Liver (tissue), 9 donors: Measurements from ENCODE around the gene BTNL9. TPM values are rescaled to one million over a fixed set of nuclear protein-coding genes. Genes with fewer than 3 reads are reported as not detected.

Experiments used
- DNase-seq: peaks from one replicate; pipeline ENCODE4 v3.0.0-alpha.2; 2017; ENCODE audit warnings: low spot score
- H3K27ac ChIP-seq, 2 donors: one replicate each; pipeline ENCODE4 v1.7.0; 2013; ENCODE audit warnings: inconsistent platforms in 2 of 2, low read length in 2 of 2, control low read depth in 1 of 2, low read depth in 1 of 2, mild to moderate bottlenecking in 1 of 2
- H3K27me3 ChIP-seq, 4 donors: one replicate each; pipeline versions ENCODE4 v1.6.1 to v1.7.0; 2013; ENCODE audit warnings: low read length in 3 of 4, inconsistent platforms in 1 of 4, mild to moderate bottlenecking in 1 of 4, moderate library complexity in 1 of 4; ENCODE audit not compliant: control insufficient read depth in 4 of 4, insufficient read depth in 4 of 4
- H3K36me3 ChIP-seq, 4 donors: one replicate each; pipeline versions ENCODE4 v1.6.1 to v1.7.0; 2013; ENCODE audit warnings: low read length in 3 of 4, mild to moderate bottlenecking in 3 of 4, low read depth in 1 of 4, moderate library complexity in 1 of 4; ENCODE audit not compliant: control insufficient read depth in 4 of 4, insufficient read depth in 3 of 4
- H3K4me1 ChIP-seq, 4 donors: one replicate each; pipeline versions ENCODE4 v1.6.1 to v1.7.0; 2013; ENCODE audit warnings: low read length in 3 of 4, mild to moderate bottlenecking in 3 of 4, moderate library complexity in 1 of 4; ENCODE audit not compliant: control insufficient read depth in 4 of 4, insufficient read depth in 4 of 4
- H3K4me3 ChIP-seq, 3 donors: one replicate each; pipeline versions ENCODE4 v1.6.1 to v1.7.0; 2013; ENCODE audit warnings: low read length in 3 of 3, control low read depth in 1 of 3, low read depth in 1 of 3, mild to moderate bottlenecking in 1 of 3
- H3K9ac ChIP-seq, 2 donors: one replicate each; pipeline ENCODE4 v1.7.0; 2013; ENCODE audit warnings: low read length in 2 of 2, mild to moderate bottlenecking in 2 of 2, moderate library complexity in 2 of 2, control low read depth in 1 of 2, low read depth in 1 of 2
- H3K9me3 ChIP-seq, 4 donors: one replicate each; pipeline versions ENCODE4 v1.6.1 to v1.7.0; 2013; ENCODE audit warnings: low read length in 3 of 4; ENCODE audit not compliant: control insufficient read depth in 4 of 4
- ATF3 ChIP-seq: IDR thresholded peaks from 2 replicates; pipeline ENCODE4 v1.6.1; 2016; ENCODE audit warnings: antibody characterized with exemption
- CTCF ChIP-seq: fragments of 150-350 bp; IDR thresholded peaks from 2 replicates; pipeline ENCODE4 v1.5.1; 2017; ENCODE audit warnings: improper control_type of control experiment, low read depth, low read length; ENCODE audit not compliant: missing input control
- EGR1 ChIP-seq, 2 donors: IDR thresholded peaks; 2 replicates each; pipeline ENCODE4 v1.6.1; 2016 to 2018; ENCODE audit warnings: antibody characterized with exemption in 2 of 2, low read depth in 2 of 2
- FOXA1 ChIP-seq: IDR thresholded peaks from 2 replicates; pipeline ENCODE4 v1.6.1; 2016; ENCODE audit warnings: antibody characterized with exemption
- FOXA2 ChIP-seq: IDR thresholded peaks from 2 replicates; pipeline ENCODE4 v1.6.1; 2016; ENCODE audit warnings: antibody characterized with exemption
- GABPA ChIP-seq, 2 donors: IDR thresholded peaks in 1 of 2; conservative IDR thresholded peaks in 1 of 2; 2 replicates each; pipeline ENCODE4 v1.6.1; 2016; ENCODE audit warnings: antibody characterized with exemption in 2 of 2, mild to moderate bottlenecking in 1 of 2, moderate library complexity in 1 of 2
- HNF4A ChIP-seq, 2 donors: conservative IDR thresholded peaks; 2 replicates each; pipeline ENCODE4 v1.6.1; 2016; ENCODE audit warnings: antibody characterized with exemption in 2 of 2, mild to moderate bottlenecking in 2 of 2
- HNF4G ChIP-seq: IDR thresholded peaks from 2 replicates; pipeline ENCODE4 v1.6.1; 2016; ENCODE audit warnings: antibody characterized with exemption
- JUND ChIP-seq, 2 donors: IDR thresholded peaks; 2 replicates each; pipeline ENCODE4 v1.6.1; 2016; ENCODE audit warnings: antibody characterized with exemption in 2 of 2
- NR2F2 ChIP-seq: IDR thresholded peaks from 2 replicates; pipeline ENCODE4 v1.6.1; 2016; ENCODE audit warnings: antibody characterized with exemption
- RAD21 ChIP-seq, 2 donors: IDR thresholded peaks; 2 replicates each; pipeline ENCODE4 v1.6.1; 2016; ENCODE audit warnings: antibody characterized with exemption in 2 of 2, mild to moderate bottlenecking in 2 of 2
- REST ChIP-seq: IDR thresholded peaks from 2 replicates; pipeline ENCODE4 v1.6.1; 2016; ENCODE audit warnings: antibody characterized with exemption, mild to moderate bottlenecking
- RXRA ChIP-seq, 2 donors: IDR thresholded peaks; 2 replicates each; pipeline ENCODE4 v1.6.1; 2017 to 2018; ENCODE audit warnings: antibody characterized with exemption in 2 of 2, mild to moderate bottlenecking in 1 of 2
- SP1 ChIP-seq: IDR thresholded peaks from 2 replicates; pipeline ENCODE4 v1.6.1; 2018; ENCODE audit warnings: antibody characterized with exemption, mild to moderate bottlenecking
- TAF1 ChIP-seq: conservative IDR thresholded peaks from 2 replicates; pipeline ENCODE4 v1.6.1; 2016; ENCODE audit warnings: antibody characterized with exemption, mild to moderate bottlenecking
- YY1 ChIP-seq: IDR thresholded peaks from 2 replicates; pipeline ENCODE4 v1.6.1; 2016; ENCODE audit warnings: antibody characterized with exemption, mild to moderate bottlenecking
- WGBS: extraction: QIAGEN DNeasy Blood & Tissue Kit; methylation state at CpG from one replicate; pipeline ENCODE4 v1.1.7; 2013; 5-methylcytosine and 5-hydroxymethylcytosine counted together
- polyA plus RNA-seq, 2 donors: library from polyadenylated mRNA; stranded (reverse) in 1 of 2; unstranded in 1 of 2; fragments of 200-250 nt in 1 of 2; fragments of >200 nt in 1 of 2; fragmentation: Nextera tagmentation in 1 of 2; extraction: Ambion mirVana in 1 of 2; gene quantifications; one replicate each; pipeline versions ENCODE4 v1.2.1 to v1.2.3, GENCODE V29; 2013 to 2015
- total RNA-seq, 2 donors: library from RNA; depleted of rRNA; stranded (reverse); fragments of >200 nt; gene quantifications; one replicate each; pipeline ENCODE4 v1.2.3, GENCODE V29; 2014
- TF ChIP-seq, protein P1 (sequence below): IDR thresholded peaks from 2 replicates; pipeline ENCODE4 v1.6.1; 2016; ENCODE audit warnings: antibody characterized with exemption
- TF ChIP-seq, protein P2 (sequence below): IDR thresholded peaks from 2 replicates; pipeline ENCODE4 v1.6.1; 2016; ENCODE audit warnings: antibody characterized with exemption
- donor health status: healthy.
- donor health status: healthy.
- donor health status: healthy.
- donor health status: healthy.
- donor health status: healthy.

Gene BTNL9
- total and polyA plus RNA-seq, 4 donors, result 1.4 to 12.0 (median 4.7) TPM

DNA sequence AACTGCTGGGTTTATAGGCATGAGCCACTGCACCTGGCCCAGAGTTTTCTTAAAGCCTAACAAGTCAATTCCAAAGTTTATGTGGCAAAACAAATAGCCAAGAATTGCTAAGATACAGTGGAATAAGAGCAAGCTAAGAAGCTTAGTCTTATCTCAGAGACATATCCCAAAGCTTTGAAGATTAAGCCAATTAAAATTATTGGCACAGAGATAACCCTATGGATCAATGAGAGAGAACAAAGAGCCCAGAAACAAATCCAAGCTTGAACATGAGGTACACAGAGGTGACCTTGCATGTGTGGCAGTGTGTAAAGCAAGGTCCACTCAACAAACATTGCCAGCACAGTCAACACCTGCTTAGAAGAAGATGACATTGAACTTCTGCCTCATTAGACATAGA lies 38.1 kb upstream of the BTNL9 start:
- no peak overlapping the region for H3K27ac ChIP-seq
- TF ChIP-seq, protein P1, sequence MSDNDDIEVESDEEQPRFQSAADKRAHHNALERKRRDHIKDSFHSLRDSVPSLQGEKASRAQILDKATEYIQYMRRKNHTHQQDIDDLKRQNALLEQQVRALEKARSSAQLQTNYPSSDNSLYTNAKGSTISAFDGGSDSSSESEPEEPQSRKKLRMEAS, result no peak
- no peak for TF ChIP-seq GABPA (IDR thresholded peaks at IDR 0.05 in 1 of 2, conservative IDR thresholded peaks at IDR 0.05 in 1 of 2)
- TF ChIP-seq, protein P2, sequence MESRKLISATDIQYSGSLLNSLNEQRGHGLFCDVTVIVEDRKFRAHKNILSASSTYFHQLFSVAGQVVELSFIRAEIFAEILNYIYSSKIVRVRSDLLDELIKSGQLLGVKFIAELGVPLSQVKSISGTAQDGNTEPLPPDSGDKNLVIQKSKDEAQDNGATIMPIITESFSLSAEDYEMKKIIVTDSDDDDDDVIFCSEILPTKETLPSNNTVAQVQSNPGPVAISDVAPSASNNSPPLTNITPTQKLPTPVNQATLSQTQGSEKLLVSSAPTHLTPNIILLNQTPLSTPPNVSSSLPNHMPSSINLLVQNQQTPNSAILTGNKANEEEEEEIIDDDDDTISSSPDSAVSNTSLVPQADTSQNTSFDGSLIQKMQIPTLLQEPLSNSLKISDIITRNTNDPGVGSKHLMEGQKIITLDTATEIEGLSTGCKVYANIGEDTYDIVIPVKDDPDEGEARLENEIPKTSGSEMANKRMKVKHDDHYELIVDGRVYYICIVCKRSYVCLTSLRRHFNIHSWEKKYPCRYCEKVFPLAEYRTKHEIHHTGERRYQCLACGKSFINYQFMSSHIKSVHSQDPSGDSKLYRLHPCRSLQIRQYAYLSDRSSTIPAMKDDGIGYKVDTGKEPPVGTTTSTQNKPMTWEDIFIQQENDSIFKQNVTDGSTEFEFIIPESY, result no peak
- no peak for TF ChIP-seq YY1
- TF ChIP-seq EGR1 (IDR thresholded peaks at IDR 0.05; ENCODE audit: low read depth in 2 of 2), result no peak
- no peak for TF ChIP-seq ATF3
- TF ChIP-seq NR2F2, result no peak
- no peak for TF ChIP-seq SP1
- TF ChIP-seq FOXA2, result no peak
- no peak for TF ChIP-seq HNF4A (conservative IDR thresholded peaks at IDR 0.05)
- no peak for TF ChIP-seq RXRA (IDR thresholded peaks at IDR 0.05)
- no peak for TF ChIP-seq TAF1
- no peak for TF ChIP-seq JUND (IDR thresholded peaks at IDR 0.05)
- no peak for TF ChIP-seq HNF4G
- no peak for TF ChIP-seq FOXA1
- no peak for TF ChIP-seq REST
- H3K4me3 ChIP-seq, result no peak overlapping the region
- H3K27me3 ChIP-seq, result no peaks in the 10 kb centered on the region
- no peak overlapping the region for H3K9ac ChIP-seq
- H3K9me3 ChIP-seq, result no peaks in the 10 kb centered on the region
- DNase-seq, result no peak
- no peaks in the 10 kb centered on the region for H3K4me1 ChIP-seq
- no peaks in the 10 kb centered on the region for H3K36me3 ChIP-seq

DNA sequence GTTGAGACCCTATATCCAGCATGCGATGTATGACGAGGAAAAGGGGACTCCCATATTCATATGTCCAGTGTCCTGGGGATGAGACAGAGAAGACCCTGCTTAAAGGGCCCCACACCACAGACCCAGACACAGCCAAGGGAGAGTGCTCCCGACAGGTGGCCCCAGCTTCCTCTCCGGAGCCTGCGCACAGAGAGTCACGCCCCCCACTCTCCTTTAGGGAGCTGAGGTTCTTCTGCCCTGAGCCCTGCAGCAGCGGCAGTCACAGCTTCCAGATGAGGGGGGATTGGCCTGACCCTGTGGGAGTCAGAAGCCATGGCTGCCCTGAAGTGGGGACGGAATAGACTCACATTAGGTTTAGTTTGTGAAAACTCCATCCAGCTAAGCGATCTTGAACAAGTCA lies 34.3 kb upstream of the BTNL9 start:
- peaks cover 0 to 2% (median 0%) of the 10 kb centered on the region in 4 donors for H3K27me3 ChIP-seq
- H3K27ac ChIP-seq, result no peak overlapping the region
- H3K4me3 ChIP-seq, result no peak overlapping the region
- TF ChIP-seq HNF4G (no peak), JUND (IDR thresholded peaks at IDR 0.05) (no peak), CTCF (no peak), NR2F2 (no peak), RAD21 (IDR thresholded peaks at IDR 0.05) (no peak), GABPA (IDR thresholded peaks at IDR 0.05 in 1 of 2, conservative IDR thresholded peaks at IDR 0.05 in 1 of 2) (no peak), YY1 (no peak), EGR1 (IDR thresholded peaks at IDR 0.05; ENCODE audit: low read depth in 2 of 2) (no peak), RXRA (IDR thresholded peaks at IDR 0.05) (no peak), FOXA2 (no peak), REST (no peak), FOXA1 (no peak)
- TF ChIP-seq, protein P2, result no peak
- TF ChIP-seq, protein P1, result no peak
- DNase-seq, result no peak
- H3K4me1 ChIP-seq, result no peaks in the 10 kb centered on the region
- no peak overlapping the region for H3K9ac ChIP-seq
- WGBS, result 77% methylated on average over 9 of the region's 9 CpGs
- no peaks in the 10 kb centered on the region for H3K36me3 ChIP-seq
- H3K9me3 ChIP-seq, result no peaks in the 10 kb centered on the region
